Measurements from ENCODE around the gene CAMK2D.
"Not testable (repeated sequence)": the region's sequence is repeated elsewhere in the genome, so short reads cannot be mapped to it uniquely, and the experiment has no call there.

Gene CAMK2D

DNA sequence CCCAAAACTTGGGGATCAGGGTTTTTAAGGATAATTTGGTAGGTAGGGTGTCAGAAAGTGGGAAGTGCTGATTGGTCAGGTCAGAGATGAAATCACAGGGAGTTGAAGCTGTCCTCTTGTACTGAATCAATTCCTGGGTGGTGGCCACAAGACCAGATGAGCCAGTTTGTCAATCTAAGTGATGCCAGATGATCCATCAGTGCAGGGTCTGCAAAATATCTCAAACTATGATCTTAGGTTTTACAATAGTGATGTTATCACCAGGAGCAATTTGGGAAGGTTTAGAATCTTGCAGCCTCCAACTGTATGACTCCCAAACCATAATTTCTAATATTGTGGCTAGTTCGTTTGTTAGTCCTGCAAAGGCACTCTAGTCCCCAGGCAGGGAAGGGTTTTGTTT lies 43.3 kb downstream of the CAMK2D start:
- POLR2A ChIA-PET, result no interaction called here
- WGBS (ENCODE audit: insufficient coverage), result no CpG with 5 or more reads among the region's 1 CpG
- CTCF ChIA-PET, result no interaction called here
- Histone ChIP-seq H3K4me1 (ENCODE audit: control extremely low read depth in 1 of 4, control insufficient read depth in 4 of 4, insufficient read depth in 4 of 4, low read length in 3 of 4) (no peaks in the 10 kb centered on the region), H3K4me3 (ENCODE audit: control insufficient read depth in 1 of 7, extremely low read depth in 1 of 7, insufficient read depth in 4 of 7, low read depth in 2 of 7, low read length in 6 of 7) (no peak overlapping the region), H3K27me3 (replicated peaks in 2 of 5; ENCODE audit: control insufficient read depth in 4 of 5, insufficient read depth in 5 of 5, low read length in 4 of 5) (no peaks in the 10 kb centered on the region), H3K36me3 (ENCODE audit: control insufficient read depth in 4 of 4, insufficient read depth in 4 of 4, low read length in 3 of 4) (no peaks in the 10 kb centered on the region), H3K27ac (ENCODE audit: insufficient read depth in 1 of 2, low read depth in 1 of 2, low read length in 2 of 2, poor library complexity in 1 of 2, severe bottlenecking in 2 of 2) (no peak overlapping the region), H3K9me3 (ENCODE audit: control extremely low read depth in 1 of 5, control insufficient read depth in 4 of 5, insufficient read depth in 2 of 5, low read depth in 1 of 5, low read length in 4 of 5) (no peaks in the 10 kb centered on the region)
- no peak for DNase-seq

- H3K27me3 ChIP-seq (replicated peaks in 2 of 5; ENCODE audit: control insufficient read depth in 4 of 5, insufficient read depth in 5 of 5, low read length in 4 of 5), result no peaks in the 10 kb centered on the region
- H3K9me3 ChIP-seq (ENCODE audit: control extremely low read depth in 1 of 5, control insufficient read depth in 4 of 5, insufficient read depth in 2 of 5, low read depth in 1 of 5, low read length in 4 of 5), result no peaks in the 10 kb centered on the region
- H3K4me1 ChIP-seq (ENCODE audit: control extremely low read depth in 1 of 4, control insufficient read depth in 4 of 4, insufficient read depth in 4 of 4, low read length in 3 of 4), result no peaks in the 10 kb centered on the region
- ChIA-PET POLR2A (no interaction called here), CTCF (no interaction called here)
- DNase-seq, result no peak
- no peaks in the 10 kb centered on the region for H3K36me3 ChIP-seq (ENCODE audit: control insufficient read depth in 4 of 4, insufficient read depth in 4 of 4, low read length in 3 of 4)
- no peak overlapping the region for H3K4me3 ChIP-seq (ENCODE audit: control insufficient read depth in 1 of 7, extremely low read depth in 1 of 7, insufficient read depth in 4 of 7, low read depth in 2 of 7, low read length in 6 of 7)
- WGBS (ENCODE audit: insufficient coverage), result no CpG with 5 or more reads among the region's 1 CpG
- H3K27ac ChIP-seq (ENCODE audit: insufficient read depth in 1 of 2, low read depth in 1 of 2, low read length in 2 of 2, poor library complexity in 1 of 2, severe bottlenecking in 2 of 2), result no peak overlapping the region
Observed at GRCh38 chr4:113711883-113712662, 49.5 kb downstream of the CAMK2D start.

GRCh38 chr4:113708250-113708649 lies 53.3 kb downstream of the CAMK2D start:
- H3K27me3 ChIP-seq (replicated peaks in 2 of 5; ENCODE audit: control insufficient read depth in 4 of 5, insufficient read depth in 5 of 5, low read length in 4 of 5), result no peaks in the 10 kb centered on the region
- H3K27ac ChIP-seq (ENCODE audit: insufficient read depth in 1 of 2, low read depth in 1 of 2, low read length in 2 of 2, poor library complexity in 1 of 2, severe bottlenecking in 2 of 2), result no peak overlapping the region
- CTCF ChIA-PET, result no interaction called here
- H3K9me3 ChIP-seq (ENCODE audit: control extremely low read depth in 1 of 5, control insufficient read depth in 4 of 5, insufficient read depth in 2 of 5, low read depth in 1 of 5, low read length in 4 of 5), result no peaks in the 10 kb centered on the region
- no peaks in the 10 kb centered on the region for H3K4me1 ChIP-seq (ENCODE audit: control extremely low read depth in 1 of 4, control insufficient read depth in 4 of 4, insufficient read depth in 4 of 4, low read length in 3 of 4)
- H3K4me3 ChIP-seq (ENCODE audit: control insufficient read depth in 1 of 7, extremely low read depth in 1 of 7, insufficient read depth in 4 of 7, low read depth in 2 of 7, low read length in 6 of 7), result no peak overlapping the region
- H3K36me3 ChIP-seq (ENCODE audit: control insufficient read depth in 4 of 4, insufficient read depth in 4 of 4, low read length in 3 of 4), result no peaks in the 10 kb centered on the region
- DNase-seq, result no peak
- POLR2A ChIA-PET, result no interaction called here
- 60% methylated on average over 1 of the region's 1 CpG for WGBS (ENCODE audit: insufficient coverage)

DNA sequence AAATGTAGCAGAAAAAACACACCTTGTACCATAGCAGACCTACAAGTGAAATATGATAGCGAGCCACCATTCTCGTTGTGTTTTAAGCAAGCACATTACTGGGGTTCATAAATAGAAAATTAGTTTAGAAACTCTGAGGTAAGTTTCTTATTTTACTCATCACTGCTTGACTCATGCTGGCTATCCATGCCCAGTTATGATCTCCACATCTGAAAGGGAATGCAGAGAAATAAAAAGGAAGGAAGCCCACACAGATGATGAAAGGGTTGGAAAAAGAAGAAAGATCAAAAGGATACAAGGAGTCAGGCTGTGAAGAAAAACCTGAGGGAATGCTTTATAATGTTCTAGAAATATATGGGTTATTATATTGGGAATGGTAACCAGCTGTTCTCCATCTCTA lies 54.5 kb downstream of the CAMK2D start:
- Histone ChIP-seq H3K4me1 (ENCODE audit: control extremely low read depth in 1 of 4, control insufficient read depth in 4 of 4, insufficient read depth in 4 of 4, low read length in 3 of 4) (no peaks in the 10 kb centered on the region), H3K9me3 (ENCODE audit: control extremely low read depth in 1 of 5, control insufficient read depth in 4 of 5, insufficient read depth in 2 of 5, low read depth in 1 of 5, low read length in 4 of 5) (no peaks in the 10 kb centered on the region), H3K36me3 (ENCODE audit: control insufficient read depth in 4 of 4, insufficient read depth in 4 of 4, low read length in 3 of 4) (no peaks in the 10 kb centered on the region), H3K4me3 (ENCODE audit: control insufficient read depth in 1 of 7, extremely low read depth in 1 of 7, insufficient read depth in 4 of 7, low read depth in 2 of 7, low read length in 6 of 7) (no peak overlapping the region), H3K27me3 (replicated peaks in 2 of 5; ENCODE audit: control insufficient read depth in 4 of 5, insufficient read depth in 5 of 5, low read length in 4 of 5) (no peaks in the 10 kb centered on the region), H3K27ac (ENCODE audit: insufficient read depth in 1 of 2, low read depth in 1 of 2, low read length in 2 of 2, poor library complexity in 1 of 2, severe bottlenecking in 2 of 2) (no peak overlapping the region)
- no CpG with 5 or more reads among the region's 2 CpGs for WGBS (ENCODE audit: insufficient coverage)
- no peak for DNase-seq
- POLR2A ChIA-PET, result no interaction called here
- CTCF ChIA-PET, result no interaction called here

- CTCF ChIA-PET; H3K4me3 ChIP-seq (ENCODE audit: control insufficient read depth in 1 of 7, extremely low read depth in 1 of 7, insufficient read depth in 4 of 7, low read depth in 2 of 7, low read length in 6 of 7); POLR2A ChIA-PET; DNase-seq; H3K36me3 ChIP-seq (ENCODE audit: control insufficient read depth in 4 of 4, insufficient read depth in 4 of 4, low read length in 3 of 4); H3K27ac ChIP-seq (ENCODE audit: insufficient read depth in 1 of 2, low read depth in 1 of 2, low read length in 2 of 2, poor library complexity in 1 of 2, severe bottlenecking in 2 of 2); H3K9me3 ChIP-seq (ENCODE audit: control extremely low read depth in 1 of 5, control insufficient read depth in 4 of 5, insufficient read depth in 2 of 5, low read depth in 1 of 5, low read length in 4 of 5); H3K27me3 ChIP-seq (replicated peaks in 2 of 5; ENCODE audit: control insufficient read depth in 4 of 5, insufficient read depth in 5 of 5, low read length in 4 of 5); H3K4me1 ChIP-seq (ENCODE audit: control extremely low read depth in 1 of 4, control insufficient read depth in 4 of 4, insufficient read depth in 4 of 4, low read length in 3 of 4): not testable (repeated sequence)
- 96% methylated on average over 3 of the region's 6 CpGs for WGBS (ENCODE audit: insufficient coverage)
Observed at GRCh38 chr4:113705097-113705496, 56.4 kb downstream of the CAMK2D start.

DNA sequence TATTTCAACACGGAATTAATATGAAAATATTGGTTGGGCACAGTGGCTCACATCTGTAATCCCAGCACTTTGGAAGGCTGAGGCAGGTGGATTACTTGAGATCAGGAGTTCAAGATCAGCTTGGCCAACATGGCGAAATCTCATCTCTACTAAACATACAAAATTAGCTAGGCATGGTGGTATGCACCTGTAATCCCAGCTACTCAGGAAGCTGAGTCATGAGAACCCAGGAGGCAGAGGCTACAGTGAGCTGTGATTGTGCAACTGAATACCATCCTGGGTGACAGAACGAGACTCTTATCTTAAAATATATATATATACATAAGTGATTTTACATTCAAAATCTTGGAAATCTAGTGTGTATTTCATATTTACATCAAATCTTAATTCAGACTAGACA lies 58.9 kb downstream of the CAMK2D start:
- H3K9me3 ChIP-seq (ENCODE audit: control extremely low read depth in 1 of 5, control insufficient read depth in 4 of 5, insufficient read depth in 2 of 5, low read depth in 1 of 5, low read length in 4 of 5); DNase-seq; H3K36me3 ChIP-seq (ENCODE audit: control insufficient read depth in 4 of 4, insufficient read depth in 4 of 4, low read length in 3 of 4); H3K27me3 ChIP-seq (replicated peaks in 2 of 5; ENCODE audit: control insufficient read depth in 4 of 5, insufficient read depth in 5 of 5, low read length in 4 of 5); H3K27ac ChIP-seq (ENCODE audit: insufficient read depth in 1 of 2, low read depth in 1 of 2, low read length in 2 of 2, poor library complexity in 1 of 2, severe bottlenecking in 2 of 2); H3K4me3 ChIP-seq (ENCODE audit: control insufficient read depth in 1 of 7, extremely low read depth in 1 of 7, insufficient read depth in 4 of 7, low read depth in 2 of 7, low read length in 6 of 7); POLR2A ChIA-PET; H3K4me1 ChIP-seq (ENCODE audit: control extremely low read depth in 1 of 4, control insufficient read depth in 4 of 4, insufficient read depth in 4 of 4, low read length in 3 of 4): not testable (repeated sequence)
- CTCF ChIA-PET, result interaction anchor here (0.7 to 1.9 kb wide), 3 partner anchors 13 to 90 kb away, joined by 3 to 8 read pairs (median 3); no protein-coding TSS in a partner anchor
- no CpG with 5 or more reads among the region's 3 CpGs for WGBS (ENCODE audit: insufficient coverage)

DNA sequence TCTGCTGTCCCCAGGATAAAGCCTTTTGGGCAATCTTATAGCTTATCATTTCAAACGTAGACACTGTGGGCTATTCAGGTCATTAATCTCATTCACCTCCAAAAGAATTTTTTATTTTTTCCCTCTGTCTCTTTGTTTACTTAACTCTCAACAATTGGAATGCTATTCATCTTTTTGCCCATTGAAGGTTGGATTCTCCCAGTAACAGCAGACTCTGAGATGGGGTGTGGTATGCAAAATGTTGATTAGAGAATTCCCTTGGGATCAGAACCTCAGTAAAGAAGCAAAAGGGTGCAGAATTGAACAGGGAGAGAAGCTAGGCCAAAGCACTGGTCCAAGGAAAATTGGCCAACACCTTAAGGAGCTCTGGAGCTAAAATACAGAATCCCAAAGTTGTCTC lies 60.4 kb downstream of the CAMK2D start:
- Histone ChIP-seq H3K27ac (ENCODE audit: insufficient read depth in 1 of 2, low read depth in 1 of 2, low read length in 2 of 2, poor library complexity in 1 of 2, severe bottlenecking in 2 of 2) (no peak overlapping the region), H3K36me3 (ENCODE audit: control insufficient read depth in 4 of 4, insufficient read depth in 4 of 4, low read length in 3 of 4) (no peaks in the 10 kb centered on the region), H3K9me3 (ENCODE audit: control extremely low read depth in 1 of 5, control insufficient read depth in 4 of 5, insufficient read depth in 2 of 5, low read depth in 1 of 5, low read length in 4 of 5) (no peaks in the 10 kb centered on the region), H3K4me3 (ENCODE audit: control insufficient read depth in 1 of 7, extremely low read depth in 1 of 7, insufficient read depth in 4 of 7, low read depth in 2 of 7, low read length in 6 of 7) (no peak overlapping the region), H3K27me3 (replicated peaks in 2 of 5; ENCODE audit: control insufficient read depth in 4 of 5, insufficient read depth in 5 of 5, low read length in 4 of 5) (no peaks in the 10 kb centered on the region), H3K4me1 (ENCODE audit: control extremely low read depth in 1 of 4, control insufficient read depth in 4 of 4, insufficient read depth in 4 of 4, low read length in 3 of 4) (no peaks in the 10 kb centered on the region)
- WGBS (ENCODE audit: insufficient coverage), result 100% methylated on average over 1 of the region's 1 CpG
- no peak for DNase-seq
- ChIA-PET POLR2A (no interaction called here), CTCF (interaction anchor here (1.1 to 1.9 kb wide), 2 partner anchors 12 to 88 kb away, joined by 3 to 8 read pairs; no protein-coding TSS in a partner anchor)
